ENCODE results near the gene FAM200C.

FAM200C gene

DNA sequence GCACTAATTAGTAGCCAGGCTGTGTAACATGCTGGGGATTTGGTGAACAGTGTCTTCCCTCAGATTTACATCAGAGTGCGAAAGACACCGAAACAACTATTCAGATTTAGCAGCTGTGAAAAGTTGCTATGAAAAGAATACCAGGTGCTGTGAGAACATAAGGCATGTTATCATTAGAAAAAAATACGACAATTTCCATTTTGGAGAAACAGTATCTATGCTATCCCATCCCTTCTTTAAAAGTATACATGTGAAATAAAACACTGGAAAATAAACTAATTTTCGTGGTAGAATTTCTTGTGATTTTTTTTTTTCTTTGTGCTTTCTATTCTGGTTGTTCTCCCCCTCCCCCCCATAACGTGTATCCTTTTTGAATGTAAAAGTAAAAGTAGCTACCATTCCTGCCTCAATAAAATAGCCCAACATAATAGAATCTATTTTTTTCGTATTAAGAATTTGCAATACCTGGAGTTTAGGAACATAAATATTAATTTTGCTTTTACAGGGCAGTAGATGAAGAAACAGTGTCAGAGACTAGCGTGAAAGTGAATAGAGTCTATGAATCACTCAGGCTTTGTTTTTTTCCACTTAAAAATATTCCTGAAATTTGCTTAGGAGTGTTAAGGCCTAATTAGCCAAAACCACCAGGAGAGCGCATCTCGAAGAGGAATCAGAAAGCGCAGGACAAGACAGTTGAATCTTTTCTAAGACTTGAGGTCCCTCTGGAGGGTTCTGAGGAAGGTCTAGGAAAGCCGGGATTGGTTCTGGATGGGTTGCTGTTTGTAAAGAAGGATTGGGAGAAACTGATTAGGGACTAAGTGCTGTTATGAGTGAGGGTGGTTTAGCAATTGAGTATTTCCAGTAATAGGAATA lies 19.8 kb upstream of the FAM200C start:
- DNase-seq (ENCODE audit: low read depth in 2 of 2): no peak

DNA sequence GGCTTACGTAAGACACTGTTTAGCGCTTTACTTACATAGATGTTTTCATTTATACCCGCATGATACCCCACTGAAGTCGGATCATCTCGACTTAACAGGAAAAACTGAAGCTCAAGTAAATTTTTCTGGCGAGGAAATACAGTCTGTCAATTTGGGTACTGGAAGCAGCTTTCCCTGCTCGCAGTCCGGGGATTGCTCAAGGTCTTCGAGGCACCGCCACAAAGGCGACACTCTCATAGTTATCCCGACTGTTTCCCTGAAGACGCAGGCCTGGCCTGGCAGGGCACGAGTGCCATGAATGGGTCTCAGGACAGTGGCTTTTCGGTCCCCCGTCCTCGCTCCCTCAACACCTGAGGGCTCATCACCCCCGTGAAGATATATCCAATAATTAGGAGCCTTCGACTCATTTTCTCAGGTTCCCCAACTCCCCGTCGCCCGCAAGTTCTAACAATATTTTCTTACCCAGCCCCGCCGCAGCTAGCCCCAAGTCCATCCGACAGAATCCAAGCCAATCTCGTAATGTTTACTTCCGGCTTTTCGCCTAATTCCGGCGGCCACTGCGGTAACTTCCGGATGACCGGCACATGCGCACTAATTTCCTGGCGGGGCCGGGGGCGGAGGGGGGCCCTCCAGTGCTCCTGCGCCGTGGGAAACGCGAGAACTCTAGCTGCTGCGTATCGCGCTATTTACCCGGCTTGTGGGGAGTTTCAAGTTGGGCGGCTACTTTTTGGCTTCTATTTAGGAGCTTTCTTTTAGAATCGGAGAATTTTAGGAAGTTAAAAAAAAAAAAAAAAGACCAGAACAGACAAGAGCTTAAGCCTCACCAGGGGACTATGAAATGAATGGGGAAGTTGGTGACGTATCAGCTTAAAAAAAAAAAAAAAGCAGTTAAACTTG lies 19.0 kb upstream of the FAM200C start, which contains the start of gene SLU7:
TSS of gene SLU7 (minus strand) at position 521 of the 897 bp plus-strand sequence. CDS start 3,787 bp downstream, outside the sequence.
- DNase-seq (ENCODE audit: low read depth in 2 of 2): peak; percentile 90

DNA sequence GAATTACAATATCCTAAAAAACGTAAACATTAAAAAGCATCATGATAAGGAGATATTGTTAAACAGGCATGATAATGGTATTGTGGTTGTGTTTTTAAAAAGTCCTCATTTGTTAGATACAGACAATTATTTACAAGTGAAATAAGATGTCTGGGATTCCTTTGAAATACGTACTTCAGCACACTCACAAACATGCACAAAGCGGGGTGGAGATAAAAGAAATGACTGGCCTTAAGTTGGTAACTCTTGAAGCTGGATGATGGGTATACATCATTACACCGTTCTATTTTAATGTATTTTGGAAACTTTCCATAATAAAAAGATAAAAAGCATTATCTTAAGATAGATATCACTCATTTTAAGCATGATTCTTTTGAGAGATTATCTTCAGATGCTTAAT lies 1.0 kb downstream of the FAM200C start:
- no peak for DNase-seq (ENCODE audit: low read depth in 2 of 2)

DNA sequence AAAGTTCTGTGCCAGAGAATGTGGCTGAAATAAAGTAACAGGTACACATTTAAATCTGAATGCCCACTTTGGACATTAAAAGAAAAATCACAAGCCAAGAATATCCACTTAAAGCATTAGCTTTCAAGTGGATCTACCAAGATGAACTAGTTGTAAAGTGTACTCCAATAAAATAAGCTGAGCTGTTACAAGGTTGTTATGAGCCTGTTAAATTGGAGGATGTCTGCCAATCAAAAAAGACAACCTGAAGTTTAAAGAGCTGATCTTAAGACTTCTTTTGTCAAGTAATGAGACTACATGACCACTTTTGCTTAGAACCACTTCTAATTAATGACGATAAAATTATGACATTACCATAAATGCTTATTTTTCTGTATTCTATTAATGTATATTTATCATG lies 2.4 kb downstream of the FAM200C start:
- no peak for DNase-seq (ENCODE audit: low read depth in 2 of 2)

DNA sequence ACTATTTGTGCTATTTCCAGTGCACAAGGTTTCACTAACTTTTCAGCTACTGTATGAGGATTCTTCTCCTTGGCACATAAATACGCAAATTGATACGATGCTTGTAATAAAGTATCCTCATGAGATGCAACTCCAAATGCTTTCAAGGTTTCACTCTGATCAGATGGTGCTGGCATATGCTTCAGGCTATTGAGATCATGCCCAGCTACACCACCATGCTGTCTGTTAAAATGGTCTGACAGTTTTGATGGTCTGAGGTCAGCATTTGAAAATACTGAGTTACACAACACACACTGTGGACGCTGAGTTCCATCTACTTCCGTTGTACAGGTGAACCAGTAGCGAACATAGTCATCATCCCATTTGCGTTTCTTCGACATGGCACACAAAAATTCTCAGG lies 4.7 kb downstream of the FAM200C start:
- no peak for DNase-seq (ENCODE audit: low read depth in 2 of 2)

DNA sequence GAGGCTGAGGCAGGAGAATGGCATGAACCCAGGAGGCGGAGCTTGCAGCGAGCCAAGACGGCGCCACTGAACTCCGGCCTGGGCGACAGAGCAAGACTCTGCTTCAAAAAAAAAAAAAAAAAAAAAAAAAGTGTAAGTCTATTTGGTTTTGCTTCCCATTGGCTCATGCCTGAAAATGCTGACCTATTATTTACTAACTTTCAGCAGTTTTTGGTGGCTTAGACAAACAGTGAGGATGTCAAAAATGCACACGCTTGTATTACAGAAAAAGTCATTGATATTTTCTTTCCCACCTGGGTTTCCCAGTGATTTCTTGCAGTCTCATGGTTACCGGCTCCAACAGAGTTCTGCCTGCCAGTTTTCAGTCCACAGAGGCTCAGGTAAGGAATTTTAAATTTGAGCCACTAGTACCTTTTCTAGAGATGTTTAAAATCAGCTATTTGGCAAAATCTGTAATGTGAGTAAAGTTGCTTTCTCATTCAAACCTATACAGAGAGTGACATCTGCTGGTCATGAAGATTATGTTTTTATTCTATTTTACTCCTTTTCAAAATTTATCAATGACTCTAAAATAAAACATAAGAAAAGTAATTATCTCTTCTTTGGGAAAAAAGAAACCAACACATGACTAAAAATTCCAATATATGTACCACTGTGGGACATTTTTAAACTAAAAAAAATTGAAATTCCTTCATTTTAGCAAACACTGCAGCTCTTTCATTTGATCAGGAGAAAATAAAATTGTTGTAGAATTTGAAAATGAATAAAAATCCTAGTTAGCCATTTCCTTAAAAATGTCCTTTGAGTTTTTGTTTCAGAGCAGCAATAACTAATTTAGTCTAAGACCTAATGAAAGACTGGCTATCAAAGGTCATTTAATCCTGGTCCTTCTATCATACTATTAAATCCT lies 8.8 kb downstream of the FAM200C start:
- DNase-seq (ENCODE audit: low read depth in 2 of 2): no peak

DNA sequence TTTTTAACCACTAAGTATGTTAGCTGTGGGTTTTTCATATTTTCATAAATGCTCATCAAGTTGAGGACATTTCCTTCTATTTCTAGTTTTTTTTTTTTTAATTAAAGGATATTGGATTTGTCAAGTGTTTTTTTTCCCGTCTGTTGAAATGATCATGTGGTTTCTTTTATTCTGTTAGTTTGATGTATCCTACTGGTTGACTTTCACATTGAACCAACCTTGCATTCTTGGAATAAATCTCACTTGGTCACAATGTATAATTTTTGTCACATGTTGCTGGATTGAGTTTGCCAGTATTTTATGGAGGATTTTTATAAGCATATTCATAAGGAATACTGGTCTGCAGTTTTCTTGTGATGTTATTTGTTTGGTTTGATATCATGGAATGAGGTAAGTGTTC lies 12.4 kb downstream of the FAM200C start:
- no peak for DNase-seq (ENCODE audit: low read depth in 2 of 2)

DNA sequence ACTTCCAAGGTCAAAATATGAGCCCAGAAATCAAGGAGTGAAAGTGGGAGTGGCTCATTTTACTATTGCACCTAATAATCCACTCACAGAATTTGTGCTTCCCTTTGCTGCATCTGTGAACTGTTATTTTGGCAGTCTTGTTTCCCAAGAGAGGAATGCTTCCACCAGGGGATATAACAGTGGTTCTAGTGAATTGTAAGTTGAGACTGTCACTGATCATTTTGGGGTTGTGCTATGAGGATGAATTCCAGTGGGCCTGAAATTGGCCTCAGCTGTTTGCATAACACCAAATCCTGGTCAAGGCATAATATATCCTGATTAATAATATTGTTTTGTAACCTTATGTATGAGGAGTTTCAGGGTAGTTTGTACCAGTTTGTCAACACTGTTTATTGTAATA lies 14.4 kb downstream of the FAM200C start:
- DNase-seq (ENCODE audit: low read depth in 2 of 2): no peak

DNA sequence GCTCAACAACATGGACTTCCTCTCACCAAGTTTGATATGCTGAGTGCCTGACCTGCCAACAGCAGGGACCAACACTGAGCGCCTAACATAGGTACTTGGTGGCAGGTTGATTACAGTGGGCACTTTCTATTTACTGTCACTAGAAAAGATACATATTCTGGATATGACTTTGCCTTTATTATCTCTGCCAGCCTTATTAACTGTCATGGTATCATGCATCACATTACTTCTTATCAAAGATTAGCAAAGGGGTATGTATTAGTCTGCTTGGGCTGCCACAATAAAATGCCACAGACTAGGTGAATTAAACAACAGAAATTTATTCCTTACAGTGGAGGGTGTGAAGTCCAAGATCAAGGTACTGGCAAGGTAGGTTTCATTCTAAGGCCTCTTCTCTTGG lies 15.2 kb downstream of the FAM200C start:
- no peak for DNase-seq (ENCODE audit: low read depth in 2 of 2)

DNA sequence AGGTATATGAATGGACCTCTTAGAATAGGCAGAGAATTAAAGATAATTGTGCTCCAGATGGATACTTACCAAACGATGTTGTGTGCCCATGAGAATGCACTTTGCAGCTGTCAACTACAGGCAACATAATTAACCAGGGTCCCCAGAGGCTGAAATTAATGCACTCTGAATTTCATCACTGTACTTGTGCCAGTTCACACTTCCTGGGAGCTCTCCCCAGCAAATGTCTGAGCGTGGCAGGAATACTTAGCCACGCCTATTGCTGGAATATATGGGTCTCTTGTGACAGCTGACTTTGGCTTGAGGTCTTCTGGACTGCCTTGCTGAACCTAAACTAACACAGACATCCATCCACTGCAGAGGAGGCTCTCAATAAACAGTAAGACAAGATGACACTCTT lies 17.5 kb downstream of the FAM200C start:
- DNase-seq (ENCODE audit: low read depth in 2 of 2): no peak

DNA sequence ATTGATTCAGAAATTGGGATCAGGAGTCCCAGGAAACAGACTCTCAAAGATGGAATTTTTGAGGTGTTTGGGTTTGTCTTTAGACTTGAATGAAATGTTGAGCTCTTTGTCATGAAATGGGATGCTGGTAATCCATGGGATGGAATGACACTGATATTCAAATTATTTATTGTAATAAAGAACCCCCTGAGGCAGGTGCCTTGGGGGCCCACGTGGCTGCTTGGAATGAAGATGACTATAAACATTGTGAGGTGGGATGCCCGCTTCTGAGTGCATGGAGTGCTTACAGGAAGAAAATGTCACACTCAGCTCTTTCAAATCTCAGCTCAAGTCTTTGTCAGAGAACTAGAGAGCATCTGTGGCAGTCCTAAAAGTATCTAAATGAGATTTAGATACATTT lies 19.8 kb downstream of the FAM200C start:
- no peak for DNase-seq (ENCODE audit: low read depth in 2 of 2)

DNA sequence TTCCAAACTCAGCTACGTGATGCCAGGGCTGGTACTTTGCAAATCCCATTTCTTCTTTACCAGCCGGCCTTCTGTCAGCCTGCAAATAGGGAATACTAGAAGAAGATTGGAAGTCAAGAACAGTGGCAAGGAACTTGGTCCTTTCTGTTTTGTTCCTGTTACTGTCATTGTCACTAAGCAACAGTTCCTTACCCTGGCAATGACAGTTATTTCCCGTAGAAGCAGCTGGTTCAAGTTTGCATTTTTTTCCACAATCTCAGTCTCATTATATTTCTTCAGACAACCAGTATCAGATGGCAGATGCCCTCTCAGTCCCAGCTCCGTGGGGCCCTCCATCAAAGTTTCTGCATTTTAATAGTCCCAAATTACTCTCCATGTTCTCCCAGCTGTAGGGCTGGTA lies 20.3 kb downstream of the FAM200C start:
- DNase-seq (ENCODE audit: low read depth in 2 of 2): no peak

DNA sequence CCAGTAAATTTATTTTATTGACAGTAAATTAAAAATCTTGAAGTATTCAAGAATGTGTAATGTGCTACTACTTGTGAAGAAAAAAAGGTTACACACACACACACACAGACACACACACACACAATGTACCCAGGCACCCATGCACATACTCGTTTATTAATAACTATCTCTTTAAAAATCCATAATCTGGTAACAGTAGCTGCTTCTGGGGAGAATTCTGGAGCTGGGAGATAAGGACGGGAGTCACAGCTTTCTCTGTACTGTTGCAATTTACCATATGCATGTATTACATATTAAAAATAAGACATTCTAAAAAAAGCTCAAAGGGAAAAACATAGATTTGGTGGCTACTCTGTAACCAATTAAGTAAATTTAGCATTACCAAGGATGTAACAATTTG lies 21.5 kb downstream of the FAM200C start:
- no peak for DNase-seq (ENCODE audit: low read depth in 2 of 2)

DNA sequence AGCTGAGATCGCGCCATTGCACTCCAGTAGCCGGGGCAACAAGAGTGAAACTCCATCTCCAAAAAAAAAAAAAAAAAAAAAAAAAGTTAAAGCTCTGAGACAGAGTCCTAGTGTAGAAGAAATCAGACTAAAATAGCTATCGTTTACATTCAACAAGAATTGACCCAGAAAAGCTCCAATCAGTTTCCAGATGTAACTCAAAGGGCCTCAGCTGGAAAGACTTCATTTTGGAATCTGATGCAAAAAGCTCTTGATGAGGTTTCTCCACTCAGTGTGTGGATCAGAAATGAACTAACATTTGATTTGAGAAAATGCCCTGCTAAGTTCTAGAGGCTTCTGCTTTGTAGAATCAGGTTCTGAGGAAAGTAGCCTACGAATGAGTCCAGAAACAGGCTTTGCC lies 22.2 kb downstream of the FAM200C start:
- no peak for DNase-seq (ENCODE audit: low read depth in 2 of 2)

DNA sequence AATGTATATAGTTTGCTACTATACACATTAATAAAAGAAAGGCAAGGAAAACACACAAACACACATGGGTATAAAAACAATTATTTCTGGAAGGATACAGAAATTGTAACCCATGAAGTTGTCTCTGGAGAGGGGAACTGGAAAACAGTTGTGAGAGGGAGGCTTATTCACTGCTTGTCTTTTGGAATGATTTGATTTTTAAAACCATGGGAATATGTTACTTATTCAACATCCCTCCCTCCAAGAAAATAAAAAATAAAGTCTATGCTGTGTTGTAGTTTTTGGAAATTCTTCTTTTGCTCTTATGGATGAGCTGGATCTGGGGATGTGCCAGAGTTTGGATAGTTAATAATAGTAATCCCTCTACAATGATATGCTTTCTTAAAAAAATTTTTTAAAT lies 23.4 kb downstream of the FAM200C start:
- no peak for DNase-seq (ENCODE audit: low read depth in 2 of 2)

DNA sequence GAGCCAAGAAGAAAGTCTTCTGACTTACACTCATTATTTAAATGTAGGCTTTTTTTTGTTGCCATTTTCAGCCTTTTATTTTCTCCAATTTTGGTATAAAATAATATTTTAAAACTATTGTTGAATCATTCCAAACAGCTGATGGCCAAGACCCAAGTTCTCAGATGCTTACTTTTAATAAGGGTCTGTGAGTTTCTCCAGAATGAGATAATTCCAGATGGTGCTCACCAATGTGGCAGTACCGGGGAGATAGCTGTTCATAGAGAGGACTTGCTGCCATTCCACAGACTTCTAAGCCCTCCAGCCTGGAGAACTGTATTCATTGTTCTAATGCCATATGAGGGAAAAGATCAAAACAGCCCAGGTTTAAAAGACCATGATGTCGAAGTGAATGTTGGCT lies 24.2 kb downstream of the FAM200C start:
- DNase-seq (ENCODE audit: low read depth in 2 of 2): no peak

DNA sequence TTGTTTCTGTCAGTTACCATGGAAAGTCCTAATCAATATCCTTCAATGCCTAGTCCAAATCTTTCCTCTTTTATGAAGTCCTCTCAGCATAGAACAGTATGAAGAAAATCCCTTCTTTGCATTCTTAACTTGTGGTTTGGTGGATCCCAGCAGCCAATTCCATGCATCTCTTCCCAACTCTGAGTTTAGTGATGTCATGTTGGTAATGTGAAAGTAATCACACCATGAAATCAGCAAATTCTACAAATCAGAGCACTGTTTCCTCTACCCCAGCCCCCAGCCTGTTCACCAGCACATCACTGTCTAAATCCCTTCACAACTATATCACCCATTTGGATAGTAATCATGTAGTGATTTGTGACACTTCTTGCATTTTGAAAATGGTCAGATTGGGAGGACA lies 24.7 kb downstream of the FAM200C start:
- no peak for DNase-seq (ENCODE audit: low read depth in 2 of 2)

DNA sequence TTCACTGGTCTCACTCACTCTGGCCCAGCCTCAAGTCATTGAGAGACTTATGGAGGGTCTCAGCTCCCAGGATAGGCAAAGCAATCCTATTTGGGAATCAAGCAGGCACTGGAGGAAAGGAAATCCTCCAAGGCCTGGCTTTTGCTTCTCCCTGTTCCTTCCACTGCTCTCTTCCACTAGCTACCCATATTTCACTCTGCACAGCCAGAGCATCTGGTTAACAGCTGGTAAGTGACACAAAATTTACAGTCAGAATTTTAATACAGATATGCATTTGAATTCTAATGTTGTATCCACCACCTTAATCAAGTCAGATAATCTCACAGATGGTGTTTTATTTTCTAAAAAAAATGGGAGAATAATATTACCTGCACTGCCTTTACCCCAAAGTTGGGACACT lies 28.6 kb downstream of the FAM200C start:
- DNase-seq (ENCODE audit: low read depth in 2 of 2): no peak

DNA sequence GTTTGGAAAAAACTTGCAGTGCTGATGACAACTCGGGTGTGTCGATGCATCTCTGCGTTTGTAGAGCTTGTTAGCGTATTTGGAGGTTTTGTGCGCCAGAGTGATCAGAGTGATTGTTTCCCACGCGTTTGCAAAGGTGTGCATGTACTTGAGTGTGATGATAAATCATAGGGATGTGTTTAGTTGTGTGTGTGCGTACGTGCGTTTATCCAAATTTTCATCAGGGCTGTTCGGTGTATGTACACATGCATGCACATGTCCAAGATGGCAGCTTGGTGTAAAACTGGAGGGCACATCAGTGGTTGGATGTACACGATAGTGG lies 29.2 kb downstream of the FAM200C start:
- DNase-seq (ENCODE audit: low read depth in 2 of 2): no peak

DNA sequence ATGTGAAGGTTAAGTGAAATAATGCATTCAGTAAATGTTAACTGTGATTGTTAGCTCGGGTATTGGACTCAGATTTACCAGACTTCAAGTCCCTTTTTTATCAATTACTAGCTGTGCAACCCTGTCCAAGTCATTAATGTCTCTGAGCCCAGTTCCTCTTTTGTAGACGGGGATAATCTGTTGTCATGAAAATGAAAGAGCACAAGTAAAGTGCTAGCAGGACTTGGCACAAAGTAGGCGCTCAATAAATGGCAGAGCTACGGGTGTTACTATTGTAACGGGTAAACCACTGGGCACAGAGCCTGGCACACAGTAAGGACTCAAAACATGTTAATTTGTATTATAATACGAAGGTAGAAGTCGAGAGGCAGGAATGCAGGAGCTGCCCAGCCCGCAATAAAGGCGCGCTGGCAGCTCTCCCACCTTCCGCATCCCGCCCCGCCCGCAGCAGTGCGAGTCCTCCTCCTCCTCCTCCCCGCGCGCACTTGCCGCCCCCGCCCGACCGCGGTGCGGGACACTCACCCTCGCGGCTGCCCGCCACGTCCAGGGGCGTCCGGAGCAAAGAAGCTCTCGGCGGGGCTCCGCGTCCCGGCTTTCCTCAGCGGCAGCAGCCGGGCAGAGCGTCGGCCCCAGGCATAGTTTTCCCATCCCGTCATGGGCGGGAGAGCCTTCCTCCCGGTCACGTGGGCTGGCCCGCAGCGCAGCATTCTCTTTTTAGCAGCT lies 29.7 kb downstream of the FAM200C start, which contains the start of gene C1QTNF2:
TSS of gene C1QTNF2 (minus strand) at position 637 of the 723 bp plus-strand sequence. CDS start 15,615 bp downstream, outside the sequence.
- DNase-seq (ENCODE audit: low read depth in 2 of 2): no peak

DNA sequence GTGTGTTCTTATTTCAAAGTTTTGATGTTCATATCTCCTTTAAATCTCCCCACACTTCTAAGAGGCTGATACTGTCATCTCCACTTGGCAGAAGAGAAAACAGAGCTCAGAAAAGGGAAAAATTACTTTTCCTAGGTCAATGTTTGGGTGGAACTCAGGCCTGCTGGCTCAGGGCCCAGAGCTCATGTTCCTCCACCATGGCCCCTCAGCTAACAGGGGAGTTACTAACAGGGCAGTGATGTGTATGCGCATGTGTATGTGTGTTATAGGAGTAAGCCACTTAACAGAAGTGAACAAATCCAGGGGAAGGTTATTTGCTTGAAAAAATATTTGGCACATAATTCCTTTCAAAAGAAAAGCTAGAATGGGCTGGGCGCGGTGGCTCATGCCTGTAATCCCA lies 32.0 kb downstream of the FAM200C start:
- no peak for DNase-seq (ENCODE audit: low read depth in 2 of 2)

All from stimulated activated CD8-positive, alpha-beta memory T cell treated with anti-CD3 and anti-CD28 coated beads, Interleukin-7, amount 100 ng/mL, for 4 hours (primary cell).